EH (cell line): ENCODE results near the gene CIB4.

Experiments used
- DNase-seq: peaks from one replicate; pipeline ENCODE4 v3.0.0-alpha.2; 2015; ENCODE audit warnings: low read depth

The CIB4 gene

DNA sequence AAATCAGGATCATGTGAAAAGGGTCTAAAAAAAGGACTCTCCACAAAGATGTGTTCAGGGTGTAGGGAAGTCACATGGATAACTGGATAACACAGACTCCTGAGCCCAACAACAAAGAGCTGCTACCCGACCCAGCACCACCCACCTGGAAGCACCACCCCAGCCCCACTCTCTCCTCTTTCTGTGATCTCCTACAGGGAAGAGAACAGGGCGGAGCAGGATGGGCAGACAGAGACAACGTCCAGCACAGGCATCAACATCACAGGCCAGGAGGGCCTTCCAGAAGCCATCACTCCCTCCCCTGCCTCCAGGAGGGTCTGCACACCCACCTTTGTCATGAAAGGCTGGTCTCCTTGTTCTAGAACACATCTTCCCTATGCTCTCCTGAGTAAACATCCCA is 1.3 kb upstream of the CIB4 start:
- DNase-seq = no peak

DNA sequence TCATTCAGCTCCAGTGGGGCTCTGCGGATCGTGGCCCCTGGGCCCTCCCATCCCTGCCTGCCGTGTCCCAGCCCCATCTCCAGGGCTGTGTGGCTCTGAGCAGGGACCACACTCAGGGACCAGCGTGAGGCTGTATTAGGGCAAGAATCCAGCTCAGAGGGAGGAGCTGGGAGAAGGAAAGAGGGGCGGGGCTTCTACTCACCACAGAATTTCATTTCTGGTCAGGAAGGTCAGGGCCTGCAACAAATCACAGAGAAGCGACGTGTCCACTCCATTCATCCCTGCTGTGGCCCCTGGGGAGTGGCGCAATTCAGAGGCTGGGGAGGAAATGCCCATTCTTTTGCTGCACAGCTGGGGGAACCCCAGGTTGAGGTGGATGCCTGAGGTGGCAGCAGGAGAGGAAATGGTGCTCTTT is 828 bp downstream of the CIB4 start:
- peak; percentile 78 for DNase-seq

GRCh38 chr2:26639685-26640243 is 1.4 kb downstream of the CIB4 start:
- no peak for DNase-seq

GRCh38 chr2:26637811-26638310 is 3.3 kb downstream of the CIB4 start:
- DNase-seq = no peak

- DNase-seq = peak; percentile 6
Measured at GRCh38 chr2:26636935-26637334, 4.2 kb downstream of the CIB4 start.

DNA sequence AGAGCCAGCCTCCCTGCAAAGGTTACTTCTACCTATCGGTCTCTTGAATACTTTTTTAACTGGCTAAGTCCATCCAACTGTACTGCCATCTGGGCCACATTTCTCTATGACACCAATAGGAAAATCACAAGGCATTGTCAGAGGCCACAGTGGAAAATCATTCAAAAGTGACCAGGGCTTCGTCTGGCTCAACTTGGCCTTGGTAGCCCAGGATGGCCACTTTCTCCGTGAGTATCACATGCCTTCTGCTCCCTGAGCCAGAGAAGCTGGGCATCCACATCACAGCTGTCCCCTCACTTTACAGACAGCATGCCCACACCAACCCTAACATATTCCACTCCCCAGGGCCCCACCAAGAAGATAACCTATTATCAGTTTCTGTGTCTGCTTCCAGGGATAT is 5.8 kb downstream of the CIB4 start:
- DNase-seq = no peak

- no peak for DNase-seq
Measured at GRCh38 chr2:26634636-26635230, 6.4 kb downstream of the CIB4 start.

DNA sequence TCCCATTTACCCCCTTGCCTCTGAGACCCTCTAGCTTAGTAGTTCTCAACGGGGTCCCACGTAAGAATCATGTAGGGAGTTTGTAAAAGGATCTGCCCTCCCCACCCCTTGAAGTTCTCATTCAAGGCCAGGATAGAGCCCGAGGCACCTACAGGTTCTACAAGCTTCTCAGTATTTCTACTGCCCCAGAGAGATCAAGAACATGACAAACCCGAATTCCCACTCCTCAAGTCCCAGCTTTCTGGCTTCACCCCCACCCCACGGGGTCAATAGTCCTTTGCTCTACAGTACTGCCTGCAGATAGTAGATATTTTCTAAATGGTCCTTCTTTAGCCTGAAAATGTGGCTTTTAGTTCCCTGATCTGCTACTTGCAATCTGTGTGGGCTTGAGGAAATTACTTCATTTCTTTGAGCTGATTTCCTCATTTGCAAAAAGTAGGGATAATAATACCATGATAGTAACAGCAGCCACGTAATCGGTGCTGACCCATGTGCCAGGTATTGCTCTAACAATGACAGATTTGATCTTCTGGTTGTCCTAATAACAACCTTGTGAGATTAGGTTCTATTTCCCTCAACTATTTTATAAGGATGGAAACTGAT is 7.1 kb downstream of the CIB4 start:
- DNase-seq = no peak

DNA sequence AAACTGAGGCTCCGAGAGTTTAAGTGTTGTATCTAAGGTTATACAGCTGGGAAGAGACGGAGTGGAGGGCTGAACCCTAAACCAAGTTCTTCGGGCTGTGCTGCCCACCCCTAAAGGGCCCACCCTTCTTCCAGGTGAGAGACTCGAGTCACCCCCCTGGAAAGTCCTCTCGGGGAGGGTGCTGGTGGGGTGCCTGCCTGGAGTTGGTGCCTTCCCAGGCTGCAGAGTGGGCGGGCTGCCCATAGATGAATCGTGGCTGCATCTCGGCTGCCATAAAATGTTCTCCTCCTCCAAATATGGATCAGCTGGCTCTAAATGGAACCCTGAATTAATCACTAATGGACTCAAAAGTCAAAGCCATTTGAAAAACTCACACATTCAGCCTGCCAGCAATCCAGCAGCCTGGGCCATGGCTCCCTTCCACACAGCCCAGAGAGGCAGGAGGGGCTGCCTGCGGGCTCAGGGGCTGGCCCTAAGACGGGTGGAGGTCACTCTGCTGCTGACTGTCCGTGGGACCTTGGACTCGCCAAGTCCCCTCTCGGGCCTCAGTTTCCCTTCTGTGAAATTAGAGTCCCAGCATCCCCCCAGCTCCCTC is 7.7 kb downstream of the CIB4 start:
- no peak for DNase-seq

DNA sequence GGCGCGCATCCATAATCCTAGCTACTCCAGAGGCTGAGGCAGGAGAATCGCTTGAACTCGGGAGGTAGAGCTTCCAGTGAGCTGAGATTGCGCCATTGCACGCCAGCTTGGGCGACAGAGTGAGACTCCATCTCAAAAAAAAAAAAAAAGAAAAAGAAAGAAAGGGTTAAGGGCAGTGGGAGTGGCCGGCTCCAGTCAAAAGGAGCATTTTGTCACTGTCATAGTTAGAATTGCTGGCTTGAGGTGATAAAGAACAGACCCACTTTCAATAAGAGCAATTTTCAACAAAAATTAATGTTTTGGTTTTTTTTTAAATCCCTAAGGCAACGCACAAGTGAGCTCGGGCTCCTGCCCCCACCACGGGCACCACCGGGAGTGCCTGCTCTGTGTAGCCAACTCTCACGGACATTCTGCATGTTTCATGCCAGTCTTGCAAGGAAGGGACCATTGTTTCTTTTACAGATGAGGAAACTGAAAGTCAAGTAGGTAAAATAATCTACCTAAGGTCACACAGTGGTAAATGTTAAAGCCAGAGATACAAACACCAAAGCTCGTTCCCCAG is 8.5 kb downstream of the CIB4 start:
- DNase-seq = no peak

GRCh38 chr2:26631401-26632170 is 9.6 kb downstream of the CIB4 start:
- no peak for DNase-seq

GRCh38 chr2:26630669-26631360 is 10.4 kb downstream of the CIB4 start:
- peak; percentile 28 for DNase-seq

GRCh38 chr2:26630235-26630634 is 10.9 kb downstream of the CIB4 start:
- DNase-seq = no peak

DNA sequence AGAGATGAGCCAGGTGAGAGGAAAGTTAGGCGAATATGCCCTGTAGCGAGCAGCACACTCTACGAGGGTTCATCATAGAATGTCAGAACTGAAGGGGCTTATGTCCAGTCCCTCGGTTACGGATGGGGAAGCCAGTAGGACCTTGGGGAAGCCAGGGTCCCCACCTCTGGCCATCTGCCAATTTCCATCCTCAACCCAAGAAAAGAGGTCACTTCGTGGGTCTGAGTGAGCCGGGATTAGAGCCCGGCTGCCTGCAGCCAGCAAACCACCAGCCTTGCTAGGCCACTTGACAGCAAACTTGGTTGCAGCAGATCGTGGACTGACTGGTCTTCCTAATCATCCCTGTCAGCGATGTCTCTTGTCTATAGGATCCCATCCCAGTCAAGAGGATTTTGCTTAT is 11.4 kb downstream of the CIB4 start:
- DNase-seq = no peak

DNA sequence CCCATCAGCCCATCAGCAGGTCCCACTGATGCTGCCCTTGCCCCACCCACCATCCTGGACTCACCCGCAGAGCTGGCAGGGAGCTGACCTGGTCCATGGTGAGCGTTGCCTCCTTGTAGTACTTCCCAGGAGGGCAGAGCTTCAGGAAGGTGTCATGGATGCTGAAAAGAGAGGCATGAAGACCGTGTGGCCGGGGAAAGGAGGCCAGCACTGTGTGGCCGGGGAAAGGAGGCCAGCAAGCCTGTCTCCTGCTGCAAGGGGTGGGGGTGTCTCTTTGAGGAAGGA is 11.9 kb downstream of the CIB4 start:
- DNase-seq = no peak

DNA sequence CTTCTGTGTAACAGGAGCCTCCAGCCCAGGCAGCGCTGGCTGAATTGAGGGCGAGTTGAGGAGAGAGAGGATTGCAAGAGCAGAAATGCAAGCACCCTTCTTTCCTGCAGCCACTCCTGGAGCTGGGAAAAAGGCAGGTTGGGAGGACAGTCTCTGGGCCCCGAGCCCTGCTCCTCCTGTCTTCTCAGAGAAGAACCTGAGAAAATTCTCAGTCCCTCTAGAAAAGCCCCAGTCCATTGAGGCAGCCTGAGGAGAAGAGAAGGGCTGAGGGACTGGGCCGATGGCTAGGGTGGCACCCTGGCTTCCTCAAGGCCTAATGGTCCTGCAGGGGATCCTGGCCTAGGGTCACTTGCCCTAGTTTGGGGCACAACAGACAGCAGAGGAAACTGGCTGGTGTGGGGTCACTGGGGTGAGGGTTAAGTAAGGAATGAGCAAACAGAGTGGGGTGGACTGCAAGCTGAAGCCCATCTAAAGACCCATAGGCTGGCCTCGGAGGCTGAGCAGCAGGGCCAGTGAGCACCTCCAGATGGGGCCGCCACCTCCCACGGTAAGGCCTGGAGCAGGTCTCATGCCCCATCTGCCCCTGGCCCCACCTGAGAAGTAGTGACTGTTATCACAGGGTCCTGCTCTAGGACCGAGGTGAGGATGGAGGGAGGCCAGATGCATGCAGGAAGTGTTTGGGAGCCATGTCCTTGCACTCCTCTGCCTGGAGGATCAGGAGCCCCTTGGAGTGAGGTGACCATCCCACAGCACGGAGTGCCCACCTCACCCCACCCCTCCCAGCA is 12.4 kb downstream of the CIB4 start:
- no peak for DNase-seq

DNA sequence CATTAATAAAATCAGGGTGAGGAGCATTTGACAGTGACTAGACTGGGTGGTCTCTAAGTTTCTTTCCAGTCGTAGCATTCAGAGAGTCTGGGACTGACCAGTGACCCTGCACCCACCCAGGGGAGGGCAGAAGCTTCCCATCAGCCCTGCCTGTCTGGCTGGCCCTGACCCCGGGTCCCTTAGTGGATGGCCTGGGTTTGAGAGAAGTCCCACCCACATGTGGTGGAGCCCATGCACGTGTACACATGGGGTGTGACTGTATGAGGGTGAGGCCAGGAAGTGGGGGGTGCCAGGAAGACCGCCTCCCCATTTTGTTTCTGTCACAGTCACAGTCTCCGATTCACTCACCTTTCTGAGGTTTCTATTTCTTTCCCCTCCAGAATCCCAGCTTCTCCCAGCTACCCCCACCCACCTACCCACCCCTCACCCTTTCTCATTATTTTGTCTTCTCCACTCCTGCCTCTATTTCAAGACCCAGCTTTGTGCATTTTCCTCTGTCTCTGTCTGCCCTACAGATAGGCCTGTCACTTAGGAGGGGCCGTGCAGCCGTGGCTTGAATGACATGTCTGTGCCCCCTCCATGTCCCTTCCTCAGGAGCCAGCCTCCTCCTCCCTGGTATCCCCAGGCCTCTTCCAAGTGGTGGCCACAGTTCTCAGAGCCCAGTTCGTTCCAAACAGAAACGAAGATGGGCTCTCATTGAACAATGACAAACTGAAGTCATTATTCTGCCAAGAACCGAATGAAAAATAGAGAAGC is 13.6 kb downstream of the CIB4 start:
- DNase-seq = no peak

- no peak for DNase-seq
Measured at GRCh38 chr2:26626606-26627005, 14.6 kb downstream of the CIB4 start.

- peak; percentile 58 for DNase-seq
Measured at GRCh38 chr2:26623541-26624495, 17.3 kb downstream of the CIB4 start.
